IMR-90 (cell line): ENCODE data around the gene CNPY2. TPM values are rescaled to one million over a fixed set of nuclear protein-coding genes. Genes with fewer than 3 reads are reported as not detected.

Source experiments
- ATAC-seq: fragments of 200-7000 bp; cut with Tn5 transposase; 2 replicates; pipeline ENCODE4 v1.9.1; 2020; ENCODE audit warnings: low read depth, mild to moderate bottlenecking, moderate library complexity
- BruUV-seq: library from RNA; stranded (reverse); fragments of 400-500 nt; replicated peaks from 2 replicates; lab custom pipeline; 2021; lab: Mats Ljungman, UMichigan
- CTCF ChIA-PET: fragments of 300-600 bp; formaldehyde crosslinking; extraction: SDS; loops from one replicate; lab custom pipeline; 2021; ENCODE audit warnings: antibody characterized with exemption; lab: Yijun Ruan, JAX
- POLR2A ChIA-PET: fragments of 300-600 bp; sonication (Branson Sonifier 250); formaldehyde crosslinking; loops from one replicate; lab custom pipeline; 2022; ENCODE audit warnings: antibody characterized with exemption; ENCODE audit not compliant: unreplicated experiment; lab: Charles Lee
- DNase-seq: peaks from one replicate; pipeline ENCODE4 v3.0.0; 2013
- H2AFZ ChIP-seq: replicated peaks from 2 replicates; pipeline ENCODE3; 2013; ENCODE audit warnings: low read length, mild to moderate bottlenecking; ENCODE audit not compliant: poor library complexity
- H2AK5ac ChIP-seq: 2 replicates; pipeline ENCODE4 v1.6.1; 2013; ENCODE audit warnings: low read depth, low read length, inconsistent platforms
- H2AK9ac ChIP-seq: replicated peaks from 2 replicates; pipeline ENCODE3; 2013; ENCODE audit warnings: mild to moderate bottlenecking, low read depth, low read length, moderate library complexity; ENCODE audit not compliant: poor library complexity
- H2BK120ac ChIP-seq: 2 replicates; pipeline ENCODE4 v1.6.1; 2013; ENCODE audit warnings: low read depth, low read length, inconsistent platforms
- H2BK15ac ChIP-seq: 3 replicates; pipeline ENCODE4 v1.6.1; 2013; ENCODE audit warnings: low read depth, low read length, inconsistent platforms
- H2BK20ac ChIP-seq: 2 replicates; pipeline ENCODE4 v1.6.1; 2013; ENCODE audit warnings: low read depth, mild to moderate bottlenecking, inconsistent platforms, low read length, moderate library complexity
- H2BK5ac ChIP-seq: 2 replicates; pipeline ENCODE4 v1.6.1; 2013; ENCODE audit warnings: mild to moderate bottlenecking, low read depth, low read length, inconsistent platforms; ENCODE audit not compliant: poor library complexity, severe bottlenecking
- H3K14ac ChIP-seq: replicated peaks from 2 replicates; pipeline ENCODE4 v1.6.1; 2013; ENCODE audit warnings: low read depth, low read length, inconsistent platforms
- H3K18ac ChIP-seq: 2 replicates; pipeline ENCODE4 v1.6.1; 2013; ENCODE audit warnings: low read depth, low read length, control low read depth
- H3K23ac ChIP-seq: 2 replicates; pipeline ENCODE4 v1.6.1; 2013; ENCODE audit warnings: low read depth, low read length, inconsistent platforms
- H3K27ac ChIP-seq: 2 replicates; pipeline ENCODE4 v1.5.1; 2013; ENCODE audit warnings: mild to moderate bottlenecking, control low read depth, low read length; ENCODE audit not compliant: insufficient read depth
- H3K27me3 ChIP-seq: 2 replicates; pipeline ENCODE4 v1.6.1; 2013; ENCODE audit warnings: low read length; ENCODE audit not compliant: control insufficient read depth, insufficient read depth
- H3K36me3 ChIP-seq: 2 replicates; pipeline ENCODE4 v1.6.1; 2013; ENCODE audit warnings: low read length, mixed read lengths; ENCODE audit not compliant: control insufficient read depth, insufficient read depth
- H3K4ac ChIP-seq: 2 replicates; pipeline ENCODE4 v1.6.1; 2013; ENCODE audit warnings: low read depth, low read length, inconsistent platforms
- H3K4me1 ChIP-seq: 2 replicates; pipeline ENCODE4 v1.6.1; 2013; ENCODE audit warnings: low read length, mixed read lengths; ENCODE audit not compliant: control insufficient read depth, insufficient read depth
- H3K4me2 ChIP-seq: 2 replicates; pipeline ENCODE4 v1.6.1; 2013; ENCODE audit warnings: low read depth, mild to moderate bottlenecking, control low read depth, low read length, moderate library complexity
- H3K4me3 ChIP-seq: 2 replicates; pipeline ENCODE4 v1.5.1; 2013; ENCODE audit warnings: low read depth, mild to moderate bottlenecking, control low read depth, low read length, moderate library complexity; ENCODE audit not compliant: insufficient read depth
- H3K56ac ChIP-seq: 2 replicates; pipeline ENCODE4 v1.6.1; 2013; ENCODE audit warnings: low read length, inconsistent platforms; ENCODE audit not compliant: insufficient read depth; ENCODE audit errors: extremely low read depth
- H3K79me1 ChIP-seq, 2 experiments: 2 replicates each; pipeline ENCODE4 v1.6.1; 2013; ENCODE audit warnings: low read length in 2 of 2, inconsistent platforms in 1 of 2, low read depth in 1 of 2
- H3K9ac ChIP-seq: 2 replicates; pipeline ENCODE4 v1.6.1; 2013; ENCODE audit warnings: low read depth, low read length, control low read depth
- H3K9me1 ChIP-seq: 2 replicates; pipeline ENCODE4 v1.6.1; 2013; ENCODE audit warnings: low read length, inconsistent platforms; ENCODE audit not compliant: insufficient read depth
- H3K9me3 ChIP-seq: 2 replicates; pipeline ENCODE4 v1.6.1; 2013; ENCODE audit warnings: low read length; ENCODE audit not compliant: control insufficient read depth, insufficient read depth
- H4K20me1 ChIP-seq: 2 replicates; pipeline ENCODE4 v1.6.1; 2013; ENCODE audit warnings: low read length, inconsistent platforms; ENCODE audit not compliant: insufficient read depth
- H4K5ac ChIP-seq: 2 replicates; pipeline ENCODE4 v1.6.1; 2013; ENCODE audit warnings: mild to moderate bottlenecking, low read depth, low read length, control low read depth
- H4K8ac ChIP-seq, 2 experiments: 2 replicates each; pipeline ENCODE4 v1.6.1; 2013; ENCODE audit warnings: low read depth in 2 of 2, low read length in 2 of 2, control low read depth in 1 of 2, inconsistent platforms in 1 of 2
- H4K91ac ChIP-seq: 2 replicates; pipeline ENCODE4 v1.6.1; 2013; ENCODE audit warnings: low read depth, low read length, inconsistent platforms; ENCODE audit not compliant: insufficient read depth
- CEBPB ChIP-seq: IDR thresholded peaks from 2 replicates; pipeline ENCODE4 v1.6.1; 2012; ENCODE audit warnings: low read depth, low read length, improper control_type of control experiment
- FOS ChIP-seq: fragments of 150-350 bp; IDR thresholded peaks from 2 replicates; pipeline ENCODE4 v1.6.1; 2016; ENCODE audit warnings: low read depth, low read length
- MAFK ChIP-seq: IDR thresholded peaks from 2 replicates; pipeline ENCODE4 v1.6.1; 2012; ENCODE audit warnings: low read depth, low read length, improper control_type of control experiment
- MAZ ChIP-seq: IDR thresholded peaks from 2 replicates; pipeline ENCODE4 v1.6.1; 2012; ENCODE audit warnings: low read depth, mild to moderate bottlenecking, low read length, improper control_type of control experiment, moderate library complexity, borderline replicate concordance
- MXI1 ChIP-seq: IDR thresholded peaks from 2 replicates; pipeline ENCODE4 v1.6.1; 2012; ENCODE audit warnings: low read depth, mild to moderate bottlenecking, low read length, moderate library complexity, borderline replicate concordance
- NFE2L2 ChIP-seq: fragments of 150-350 bp; IDR thresholded peaks from 2 replicates; pipeline ENCODE4 v1.6.1; 2016; ENCODE audit warnings: low read depth, mild to moderate bottlenecking, low read length
- POLR2A ChIP-seq: IDR thresholded peaks from 2 replicates; pipeline ENCODE4 v1.6.1; 2012; ENCODE audit warnings: mild to moderate bottlenecking, low read depth, low read length
- RAD21 ChIP-seq: IDR thresholded peaks from 2 replicates; pipeline ENCODE4 v1.6.1; 2012; ENCODE audit warnings: low read length, improper control_type of control experiment
- RCOR1 ChIP-seq: IDR thresholded peaks from 2 replicates; pipeline ENCODE4 v1.6.1; 2012; ENCODE audit warnings: mild to moderate bottlenecking, low read length, improper control_type of control experiment; ENCODE audit not compliant: insufficient replicate concordance
- RFX5 ChIP-seq: IDR thresholded peaks from 2 replicates; pipeline ENCODE4 v1.8.0; 2012; ENCODE audit warnings: low read depth, mild to moderate bottlenecking, low read length, moderate library complexity
- WGBS, 2 experiments: methylation state at CpG; one replicate each; pipeline versions ENCODE4 v1.1.5 to v1.1.7; 2013; ENCODE audit warnings: missing lambda C conversion rate in 2 of 2; ENCODE audit not compliant: insufficient read length in 1 of 2; ENCODE audit errors: extremely low coverage in 2 of 2; 5-methylcytosine and 5-hydroxymethylcytosine counted together
- dilution Hi-C: fragments of 300-500 bp; cut with HindIII; formaldehyde crosslinking; loops from one replicate; pipeline ENCODE4 v1.14.3; 2018; ENCODE audit warnings: low sequenced_read_pairs; ENCODE audit not compliant: unreplicated experiment
- in situ Hi-C: fragments of 300-500 bp; cut with MboI; formaldehyde crosslinking; loops from 3 replicates; pipeline ENCODE4 v1.14.3; 2019; ENCODE audit warnings: low sequenced_read_pairs, inconsistent platforms, mixed read lengths
- intact Hi-C: fragments of 100-400 bp; cut with micrococcal nuclease; formaldehyde crosslinking; loops from 2 replicates; pipeline ENCODE4 v1.10.0; 2022
- polyA plus RNA-seq, 3 experiments: library from polyadenylated mRNA; depleted of rRNA; stranded (reverse); fragments of >200 nt; gene quantifications; 2 replicates each; pipeline ENCODE4 v1.2.3, GENCODE V29; 2012; ENCODE audit warnings: low replicate concordance in 1 of 3
- total RNA-seq: library from RNA; depleted of rRNA; stranded (reverse); fragments of >200 nt; gene quantifications from 2 replicates; pipeline ENCODE4 v1.2.3, GENCODE V29; 2012
- TF ChIP-seq, protein P1 (sequence below): conservative IDR thresholded peaks from 2 replicates; pipeline ENCODE4 v1.5.1; 2012; ENCODE audit warnings: mild to moderate bottlenecking, low read depth, low read length, improper control_type of control experiment
- TF ChIP-seq, protein P2 (sequence below): fragments of 150-350 bp; IDR thresholded peaks from 2 replicates; pipeline ENCODE4 v1.6.1; 2016; ENCODE audit warnings: low read depth, mild to moderate bottlenecking, low read length, moderate library complexity, borderline replicate concordance
- TF ChIP-seq, protein P3 (sequence below): fragments of 150-350 bp; IDR thresholded peaks from 2 replicates; pipeline ENCODE4 v1.6.1; 2017; ENCODE audit warnings: mild to moderate bottlenecking, antibody characterized with exemption, low read length, low read depth

The CNPY2 gene
- total and polyA plus RNA-seq, 2 of the 4 experiments (the other 2 are of a cell fraction), result 65.2 to 175 TPM

DNA sequence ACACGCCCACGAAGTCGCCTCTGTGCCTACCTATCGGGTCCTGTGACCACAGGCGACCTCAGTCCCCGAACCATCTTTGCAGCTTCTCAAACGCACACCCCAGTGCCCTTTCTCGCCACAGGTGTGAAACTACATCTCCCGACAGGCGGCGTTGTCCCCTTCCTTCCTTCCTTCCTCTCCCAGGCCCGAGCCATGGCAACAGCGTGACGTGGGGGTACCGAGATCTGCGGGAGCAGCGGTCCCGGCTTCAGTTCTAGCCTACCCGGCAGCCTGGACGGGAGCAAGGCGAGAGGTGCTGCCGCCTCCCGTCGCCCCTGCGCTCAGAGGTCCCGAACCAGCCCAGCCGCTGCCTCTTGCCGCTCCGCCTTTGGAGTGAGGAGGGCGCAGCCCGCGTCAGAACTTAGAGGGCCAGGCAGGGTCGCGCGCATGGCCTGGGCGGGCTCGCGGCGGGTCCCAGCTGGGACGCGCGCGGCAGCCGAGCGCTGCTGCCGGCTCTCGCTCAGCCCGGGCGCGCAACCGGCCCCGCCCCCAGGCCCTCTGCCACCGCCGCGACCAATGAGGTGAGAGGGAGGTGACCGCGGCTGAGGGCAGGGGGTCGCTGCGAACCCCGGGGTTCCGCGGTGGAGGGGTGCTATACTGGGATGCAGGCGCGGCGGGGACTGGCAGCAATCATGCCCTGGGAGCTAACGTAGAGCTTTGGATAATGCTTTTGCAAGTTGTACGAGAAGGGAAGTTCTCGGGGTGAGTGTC lies 48.9 kb downstream of the CNPY2 start, which contains the start of gene COQ10A:
Gene COQ10A (plus strand): TSS at position 250 of the 750 bp plus-strand sequence. CDS start 177 bp downstream, at position 427.
- Histone ChIP-seq H3K23ac (peak within 1 kb of the TSS; percentile 86; the same call in 1 of the 2 replicates), H3K9ac (peak within 1 kb of the TSS; percentile 73), H2AFZ (peak within 1 kb of the TSS; percentile 100), H3K9me3 (no peaks in the 10 kb centered on the region), H4K8ac (peak within 1 kb of the TSS; percentile 33 to 83), H2AK5ac (peak within 1 kb of the TSS; percentile 62), H2BK120ac (peak within 1 kb of the TSS; percentile 73), H4K91ac (peak within 1 kb of the TSS; percentile 92), H2BK5ac (peak within 1 kb of the TSS; percentile 78), H3K18ac (no peak within 1 kb of the TSS; the same call in 1 of the 2 replicates), H2BK20ac (no peak within 1 kb of the TSS; the same call in 1 of the 2 replicates), H4K20me1 (no peaks in the 10 kb centered on the region), H2BK15ac (peak within 1 kb of the TSS; percentile 93; the same call in 2 of the 3 replicates), H3K4me3 (peak within 1 kb of the TSS; percentile 61), H3K4me1 (peaks cover 10% of the 10 kb centered on the region), H3K79me1 (peaks cover 0 to 21% of the 10 kb centered on the region in 2 experiments; a peak in 2 of 4 replicates), H3K27ac (peak within 1 kb of the TSS; percentile 78), H3K56ac (peak within 1 kb of the TSS; percentile 71; the same call in 1 of the 2 replicates), H3K36me3 (peaks cover 11% of the 10 kb centered on the region), H3K4me2 (peak within 1 kb of the TSS; percentile 83), H3K9me1 (peaks cover 9% of the 10 kb centered on the region; the same call in 1 of the 2 replicates), H3K14ac (peak within 1 kb of the TSS; percentile 82), H3K4ac (peak within 1 kb of the TSS; percentile 77), H3K27me3 (no peaks in the 10 kb centered on the region), H4K5ac (peak within 1 kb of the TSS; percentile 29), H2AK9ac (peak within 1 kb of the TSS; percentile 96)
- in situ Hi-C loops (no loop called here), dilution Hi-C loops (no loop called here), intact Hi-C loops (loop anchor here (2.0 kb wide), 1 partner anchor 198 kb away; no protein-coding TSS in a partner anchor)
- ChIA-PET CTCF (interaction anchor here (0.6 to 1.4 kb wide), 2 partner anchors 33 to 45 kb away, joined by 3 to 4 read pairs; partner anchors contain the start of gene RNF41), POLR2A (no interaction called here)
- WGBS, 2 experiments, result 1% methylated on average over 14 of the region's 68 CpGs; no CpG with 5 or more reads in 1 of the 2 experiments
- ATAC-seq (peak; percentile 96), DNase-seq (peak; percentile 82)
- no TSS peak for BruUV-seq
- peak; percentile 60; the same call in 1 of the 2 replicates for TF ChIP-seq MXI1
- TF ChIP-seq MAZ, result no peak
- TF ChIP-seq CEBPB, result no peak
- TF ChIP-seq FOS, result no peak
- TF ChIP-seq, protein P1, sequence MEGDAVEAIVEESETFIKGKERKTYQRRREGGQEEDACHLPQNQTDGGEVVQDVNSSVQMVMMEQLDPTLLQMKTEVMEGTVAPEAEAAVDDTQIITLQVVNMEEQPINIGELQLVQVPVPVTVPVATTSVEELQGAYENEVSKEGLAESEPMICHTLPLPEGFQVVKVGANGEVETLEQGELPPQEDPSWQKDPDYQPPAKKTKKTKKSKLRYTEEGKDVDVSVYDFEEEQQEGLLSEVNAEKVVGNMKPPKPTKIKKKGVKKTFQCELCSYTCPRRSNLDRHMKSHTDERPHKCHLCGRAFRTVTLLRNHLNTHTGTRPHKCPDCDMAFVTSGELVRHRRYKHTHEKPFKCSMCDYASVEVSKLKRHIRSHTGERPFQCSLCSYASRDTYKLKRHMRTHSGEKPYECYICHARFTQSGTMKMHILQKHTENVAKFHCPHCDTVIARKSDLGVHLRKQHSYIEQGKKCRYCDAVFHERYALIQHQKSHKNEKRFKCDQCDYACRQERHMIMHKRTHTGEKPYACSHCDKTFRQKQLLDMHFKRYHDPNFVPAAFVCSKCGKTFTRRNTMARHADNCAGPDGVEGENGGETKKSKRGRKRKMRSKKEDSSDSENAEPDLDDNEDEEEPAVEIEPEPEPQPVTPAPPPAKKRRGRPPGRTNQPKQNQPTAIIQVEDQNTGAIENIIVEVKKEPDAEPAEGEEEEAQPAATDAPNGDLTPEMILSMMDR, result peak; percentile 59
- no peak for TF ChIP-seq RCOR1
- TF ChIP-seq RFX5, result peak; percentile 70
- TF ChIP-seq MAFK, result no peak
- TF ChIP-seq, protein P2, sequence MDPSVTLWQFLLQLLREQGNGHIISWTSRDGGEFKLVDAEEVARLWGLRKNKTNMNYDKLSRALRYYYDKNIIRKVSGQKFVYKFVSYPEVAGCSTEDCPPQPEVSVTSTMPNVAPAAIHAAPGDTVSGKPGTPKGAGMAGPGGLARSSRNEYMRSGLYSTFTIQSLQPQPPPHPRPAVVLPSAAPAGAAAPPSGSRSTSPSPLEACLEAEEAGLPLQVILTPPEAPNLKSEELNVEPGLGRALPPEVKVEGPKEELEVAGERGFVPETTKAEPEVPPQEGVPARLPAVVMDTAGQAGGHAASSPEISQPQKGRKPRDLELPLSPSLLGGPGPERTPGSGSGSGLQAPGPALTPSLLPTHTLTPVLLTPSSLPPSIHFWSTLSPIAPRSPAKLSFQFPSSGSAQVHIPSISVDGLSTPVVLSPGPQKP, result no peak
- no peak; the same call in 1 of the 2 replicates for TF ChIP-seq RAD21
- TF ChIP-seq POLR2A, result peak; percentile 87
- TF ChIP-seq NFE2L2, result no peak
- TF ChIP-seq, protein P3, sequence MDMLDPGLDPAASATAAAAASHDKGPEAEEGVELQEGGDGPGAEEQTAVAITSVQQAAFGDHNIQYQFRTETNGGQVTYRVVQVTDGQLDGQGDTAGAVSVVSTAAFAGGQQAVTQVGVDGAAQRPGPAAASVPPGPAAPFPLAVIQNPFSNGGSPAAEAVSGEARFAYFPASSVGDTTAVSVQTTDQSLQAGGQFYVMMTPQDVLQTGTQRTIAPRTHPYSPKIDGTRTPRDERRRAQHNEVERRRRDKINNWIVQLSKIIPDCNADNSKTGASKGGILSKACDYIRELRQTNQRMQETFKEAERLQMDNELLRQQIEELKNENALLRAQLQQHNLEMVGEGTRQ, result no peak
